AG08396 (cell line): ENCODE measurements around the gene GCLC.

ENCODE experiments used
- DNase-seq: peaks from one replicate; pipeline ENCODE4 v3.0.0; 2012; ENCODE audit warnings: low spot score, mixed read lengths

GCLC gene

GRCh38 chr6:53447865-53448264 lies 97.0 kb downstream of the GCLC start:
- DNase-seq, result no peak
